ENCODE data around the gene DOCK10.

DNA sequence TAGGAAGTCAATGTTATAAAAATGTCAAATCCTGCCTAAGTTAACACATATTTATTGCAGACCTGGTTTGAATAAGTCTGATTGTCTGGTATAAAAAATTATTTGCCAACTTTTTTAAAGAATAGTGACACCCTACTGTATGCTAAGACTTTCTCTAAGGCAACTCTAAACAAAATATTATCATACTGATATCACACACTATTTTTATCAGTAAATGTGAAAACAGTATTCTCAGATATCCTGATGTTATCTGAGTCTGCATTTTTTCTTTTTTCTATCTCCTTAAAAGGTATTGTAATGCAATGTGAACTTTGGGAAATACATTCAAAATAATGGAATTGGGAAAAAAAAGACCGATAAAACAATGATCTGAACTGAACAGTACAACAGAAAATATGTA lies 127.1 kb downstream of the DOCK10 start:
- TF ChIP-seq, protein P1, sequence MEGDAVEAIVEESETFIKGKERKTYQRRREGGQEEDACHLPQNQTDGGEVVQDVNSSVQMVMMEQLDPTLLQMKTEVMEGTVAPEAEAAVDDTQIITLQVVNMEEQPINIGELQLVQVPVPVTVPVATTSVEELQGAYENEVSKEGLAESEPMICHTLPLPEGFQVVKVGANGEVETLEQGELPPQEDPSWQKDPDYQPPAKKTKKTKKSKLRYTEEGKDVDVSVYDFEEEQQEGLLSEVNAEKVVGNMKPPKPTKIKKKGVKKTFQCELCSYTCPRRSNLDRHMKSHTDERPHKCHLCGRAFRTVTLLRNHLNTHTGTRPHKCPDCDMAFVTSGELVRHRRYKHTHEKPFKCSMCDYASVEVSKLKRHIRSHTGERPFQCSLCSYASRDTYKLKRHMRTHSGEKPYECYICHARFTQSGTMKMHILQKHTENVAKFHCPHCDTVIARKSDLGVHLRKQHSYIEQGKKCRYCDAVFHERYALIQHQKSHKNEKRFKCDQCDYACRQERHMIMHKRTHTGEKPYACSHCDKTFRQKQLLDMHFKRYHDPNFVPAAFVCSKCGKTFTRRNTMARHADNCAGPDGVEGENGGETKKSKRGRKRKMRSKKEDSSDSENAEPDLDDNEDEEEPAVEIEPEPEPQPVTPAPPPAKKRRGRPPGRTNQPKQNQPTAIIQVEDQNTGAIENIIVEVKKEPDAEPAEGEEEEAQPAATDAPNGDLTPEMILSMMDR (IDR thresholded peaks at IDR 0.05; ENCODE audit: extremely low read depth in 1 of 2, insufficient read depth in 1 of 2, low read depth in 1 of 2, low read length in 2 of 2): no peak
- TF ChIP-seq POLR2A (IDR thresholded peaks at IDR 0.05; ENCODE audit: low read depth, low read length) (no peak), EZH2 (IDR thresholded peaks at IDR 0.05; ENCODE audit: borderline replicate concordance, low read depth, low read length, severe bottlenecking) (no peak), POLR2AphosphoS5 (IDR thresholded peaks at IDR 0.05; ENCODE audit: insufficient read depth, low read depth, low read length) (no peak)
